NB4 (cell line): ENCODE results near the gene MYO16.
A peak's percentile ranks its signal among the peaks of the same experiment; 100 is the strongest.

Source experiments
- DNase-seq: peaks from one replicate; pipeline ENCODE4 v3.0.0; 2010; ENCODE audit warnings: low read depth
- H3K4me3 ChIP-seq: one replicate; pipeline ENCODE4 v1.5.1; 2011; ENCODE audit warnings: mild to moderate bottlenecking, low read depth, low read length, moderate library complexity
- CTCF ChIP-seq: IDR thresholded peaks from one replicate; pipeline ENCODE4 v1.5.1; 2012; ENCODE audit warnings: low read depth, low read length
- MYC ChIP-seq: IDR thresholded peaks from 2 replicates; pipeline ENCODE4 v1.6.1; 2011; ENCODE audit warnings: low read depth, low read length
- POLR2A ChIP-seq: IDR thresholded peaks from 2 replicates; pipeline ENCODE4 v1.6.1; 2011; ENCODE audit warnings: mild to moderate bottlenecking; ENCODE audit not compliant: insufficient read length; ENCODE audit errors: extremely low read depth
- TF ChIP-seq, protein P1 (sequence below): IDR thresholded peaks from 2 replicates; pipeline ENCODE4 v1.6.1; 2011; ENCODE audit warnings: low read depth, low read length

Gene MYO16

GRCh38 chr13:108926862-108927261 lies 297.5 kb downstream of the MYO16 start:
- no peak for DNase-seq
- TF ChIP-seq, protein P1, sequence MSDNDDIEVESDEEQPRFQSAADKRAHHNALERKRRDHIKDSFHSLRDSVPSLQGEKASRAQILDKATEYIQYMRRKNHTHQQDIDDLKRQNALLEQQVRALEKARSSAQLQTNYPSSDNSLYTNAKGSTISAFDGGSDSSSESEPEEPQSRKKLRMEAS = no peak
- TF ChIP-seq POLR2A (no peak), MYC (no peak), CTCF (no peak)
- no peak overlapping the region for H3K4me3 ChIP-seq

GRCh38 chr13:108927615-108928014 lies 298.2 kb downstream of the MYO16 start:
- TF ChIP-seq POLR2A (no peak), CTCF (no peak), MYC (no peak)
- TF ChIP-seq, protein P1 = no peak
- no peak overlapping the region for H3K4me3 ChIP-seq
- DNase-seq = no peak

DNA sequence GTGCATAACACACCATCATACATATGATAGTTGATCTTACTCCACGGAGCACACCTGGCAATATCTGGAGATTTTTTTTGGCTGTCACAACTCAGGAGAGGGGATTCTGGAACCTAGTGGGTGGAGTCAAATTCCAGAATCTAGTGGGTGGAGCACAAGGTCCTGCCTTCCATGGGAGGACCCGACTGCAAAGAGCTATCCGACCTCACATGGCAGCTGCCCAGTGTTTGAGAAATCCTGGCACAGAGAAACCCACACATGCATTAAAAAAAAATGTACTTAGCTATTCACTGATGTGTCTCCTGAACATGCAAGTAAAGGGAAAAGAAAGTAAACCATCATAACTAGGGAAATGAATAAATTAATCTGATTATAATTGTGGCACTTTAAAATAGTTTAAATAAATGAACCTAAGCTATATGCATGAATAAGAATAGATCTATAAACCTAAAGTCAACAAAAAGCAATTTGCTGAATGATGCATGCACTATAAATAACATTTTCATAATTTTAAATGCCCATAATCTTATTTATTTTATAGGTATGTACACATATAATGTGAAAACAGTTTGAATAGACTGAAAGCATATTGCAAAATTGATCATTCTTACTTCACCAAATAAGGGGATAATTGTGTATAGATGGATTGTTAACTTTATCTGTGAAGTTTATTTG lies 300.3 kb downstream of the MYO16 start:
- no peak overlapping the region for H3K4me3 ChIP-seq
- TF ChIP-seq, protein P1 = no peak
- TF ChIP-seq MYC (no peak), POLR2A (no peak), CTCF (no peak)
- DNase-seq = no peak

GRCh38 chr13:108932196-108932595 lies 302.8 kb downstream of the MYO16 start:
- TF ChIP-seq MYC (no peak), CTCF (no peak), POLR2A (no peak)
- TF ChIP-seq, protein P1 = no peak
- peak; percentile 38 for DNase-seq
- H3K4me3 ChIP-seq = no peak overlapping the region

- no peak overlapping the region for H3K4me3 ChIP-seq
- no peak for DNase-seq
- TF ChIP-seq CTCF (no peak), MYC (no peak), POLR2A (no peak)
- TF ChIP-seq, protein P1 = no peak
Measured at GRCh38 chr13:108933061-108933460, 303.6 kb downstream of the MYO16 start.
